Panc1 (cell line): ENCODE data around the gene FN3KRP. TPM values are rescaled to one million over a fixed set of nuclear protein-coding genes. Genes with fewer than 3 reads are reported as not detected.

Source experiments
- ATAC-seq: fragments of 200-7000 bp; cut with Tn5 transposase; 2 replicates; pipeline ENCODE4 v1.9.1; 2020; ENCODE audit warnings: mild to moderate bottlenecking, moderate library complexity
- Bru-seq: library from RNA; stranded (reverse); fragments of 400-500 nt; gene quantifications from one replicate; lab custom pipeline; 2021; lab: Mats Ljungman, UMichigan
- BruChase-seq, 2 experiments: library from RNA; stranded (reverse); fragments of 400-500 nt; gene quantifications; one replicate each; lab custom pipeline; 2021; lab: Mats Ljungman, UMichigan
- BruUV-seq: library from RNA; stranded (reverse); fragments of 400-500 nt; replicated peaks from 2 replicates; lab custom pipeline; 2021; lab: Mats Ljungman, UMichigan
- CTCF ChIA-PET: fragments of 300-600 bp; sonication (Branson Sonifier 250); formaldehyde crosslinking; loops from one replicate; lab custom pipeline; 2022; ENCODE audit warnings: antibody characterized with exemption; lab: Charles Lee
- POLR2A ChIA-PET: fragments of 300-600 bp; sonication (Branson Sonifier 250); formaldehyde crosslinking; loops from one replicate; lab custom pipeline; 2022; ENCODE audit warnings: antibody characterized with exemption; lab: Charles Lee
- DNase-seq: peaks from one replicate; pipeline ENCODE4 v3.0.0-alpha.2; 2010; ENCODE audit warnings: low read depth, low spot score
- H3K27ac ChIP-seq: 2 replicates; pipeline ENCODE4 v1.5.1; 2011; ENCODE audit warnings: mild to moderate bottlenecking, low read length, inconsistent platforms
- H3K27me3 ChIP-seq: fragments of 200-500 bp; sonication (Bioruptor generic); 2 replicates; pipeline ENCODE4 v1.6.0; 2014; ENCODE audit warnings: low read length, inconsistent platforms; ENCODE audit not compliant: control insufficient read depth, insufficient read depth
- H3K36me3 ChIP-seq: fragments of 200-500 bp; sonication (Bioruptor generic); 2 replicates; pipeline ENCODE4 v1.5.1; 2014; ENCODE audit warnings: inconsistent platforms, mild to moderate bottlenecking, low read length, moderate library complexity; ENCODE audit not compliant: control insufficient read depth, insufficient read depth
- H3K4me1 ChIP-seq: 2 replicates; pipeline ENCODE4 v1.5.1; 2011; ENCODE audit warnings: inconsistent platforms, mild to moderate bottlenecking, low read length, moderate library complexity; ENCODE audit not compliant: control insufficient read depth, insufficient read depth
- H3K4me3 ChIP-seq, 2 experiments: 2 replicates each; pipeline ENCODE4 v1.5.1; 2011 to 2012; ENCODE audit warnings: low read depth in 2 of 2, low read length in 2 of 2, mild to moderate bottlenecking in 2 of 2, inconsistent platforms in 1 of 2, moderate library complexity in 1 of 2
- H3K9me3 ChIP-seq: fragments of 200-500 bp; sonication (Bioruptor generic); 2 replicates; pipeline ENCODE4 v1.5.1; 2014; ENCODE audit warnings: low read depth, mild to moderate bottlenecking, inconsistent platforms, low read length, moderate library complexity; ENCODE audit not compliant: control insufficient read depth, insufficient read depth
- POLR2AphosphoS5 ChIP-seq: IDR thresholded peaks from 2 replicates; pipeline ENCODE4 v1.6.1; 2012; ENCODE audit warnings: mild to moderate bottlenecking, low read depth, low read length, moderate library complexity
- SIN3A ChIP-seq: IDR thresholded peaks from 2 replicates; pipeline ENCODE4 v1.6.1; 2012; ENCODE audit warnings: low read depth, mild to moderate bottlenecking, low read length, moderate library complexity, borderline replicate concordance; ENCODE audit not compliant: insufficient read depth
- TCF7L2 ChIP-seq: IDR thresholded peaks from 2 replicates; pipeline ENCODE4 v1.6.1; 2011; ENCODE audit warnings: mild to moderate bottlenecking, low read depth, low read length, inconsistent platforms
- in situ Hi-C: cut with HindIII; loops from 2 replicates; pipeline ENCODE4 v1.10.0; 2016; ENCODE audit warnings: low sequenced_read_pairs, low pct_unique_long_range_greater_than_20kb
- intact Hi-C: fragments of 100-400 bp; cut with micrococcal nuclease; formaldehyde crosslinking; loops from one replicate; pipeline ENCODE4 v1.10.0; 2022; ENCODE audit not compliant: unreplicated experiment
- long read RNA-seq: library from polyadenylated mRNA; unstranded; transcript quantifications from one replicate; pipeline ENCODE4 v2.0.0, GENCODE V29; 2021; ENCODE audit not compliant: unreplicated experiment
- polyA plus RNA-seq: library from polyadenylated mRNA; unstranded; fragments of >200 nt; gene quantifications from one replicate; pipeline ENCODE4 v1.2.1, GENCODE V29; 2012; ENCODE audit warnings: missing spikeins; ENCODE audit not compliant: insufficient read length
- total RNA-seq: library from RNA; stranded (reverse); gene quantifications from one replicate; pipeline ENCODE4 v1.2.1, GENCODE V29; 2021; ENCODE audit not compliant: unreplicated experiment
- TF ChIP-seq, protein P1 (sequence below), 2 experiments: IDR thresholded peaks; 2 replicates each; pipeline ENCODE4 v1.6.1; 2011 to 2012; ENCODE audit warnings: low read depth in 2 of 2, control low read depth in 1 of 2, low read length in 1 of 2, mild to moderate bottlenecking in 1 of 2, moderate library complexity in 1 of 2; ENCODE audit not compliant: insufficient read depth in 1 of 2
- TF ChIP-seq, protein P2 (sequence below): fragments of 450-650 bp; IDR thresholded peaks from 2 replicates; pipeline ENCODE4 v1.5.1; 2017; ENCODE audit warnings: mild to moderate bottlenecking

The FN3KRP gene, protein sequence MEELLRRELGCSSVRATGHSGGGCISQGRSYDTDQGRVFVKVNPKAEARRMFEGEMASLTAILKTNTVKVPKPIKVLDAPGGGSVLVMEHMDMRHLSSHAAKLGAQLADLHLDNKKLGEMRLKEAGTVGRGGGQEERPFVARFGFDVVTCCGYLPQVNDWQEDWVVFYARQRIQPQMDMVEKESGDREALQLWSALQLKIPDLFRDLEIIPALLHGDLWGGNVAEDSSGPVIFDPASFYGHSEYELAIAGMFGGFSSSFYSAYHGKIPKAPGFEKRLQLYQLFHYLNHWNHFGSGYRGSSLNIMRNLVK
- total RNA-seq, result 41.0 TPM
- polyA plus RNA-seq, result 52.8 TPM
- Bru-seq, nascent RNA, result percentile 70 among the genes with signal in this experiment
- percentile 82 among the genes with signal in this experiment for BruChase-seq, experiment 1, labeled RNA remaining after a 2-hour chase
- BruChase-seq, experiment 2, labeled RNA remaining after a 6-hour chase, result percentile 87 among the genes with signal in this experiment
- long read RNA-seq, transcript FN3KRP-201 (6 exons, 1,849 nt), result major isoform, 143 of 171 reads
- long read RNA-seq, partial matches to known transcripts, result 4 of 171 reads
- long read RNA-seq, other reads (novel, unspliced or antisense), result 19 of 171 reads

DNA sequence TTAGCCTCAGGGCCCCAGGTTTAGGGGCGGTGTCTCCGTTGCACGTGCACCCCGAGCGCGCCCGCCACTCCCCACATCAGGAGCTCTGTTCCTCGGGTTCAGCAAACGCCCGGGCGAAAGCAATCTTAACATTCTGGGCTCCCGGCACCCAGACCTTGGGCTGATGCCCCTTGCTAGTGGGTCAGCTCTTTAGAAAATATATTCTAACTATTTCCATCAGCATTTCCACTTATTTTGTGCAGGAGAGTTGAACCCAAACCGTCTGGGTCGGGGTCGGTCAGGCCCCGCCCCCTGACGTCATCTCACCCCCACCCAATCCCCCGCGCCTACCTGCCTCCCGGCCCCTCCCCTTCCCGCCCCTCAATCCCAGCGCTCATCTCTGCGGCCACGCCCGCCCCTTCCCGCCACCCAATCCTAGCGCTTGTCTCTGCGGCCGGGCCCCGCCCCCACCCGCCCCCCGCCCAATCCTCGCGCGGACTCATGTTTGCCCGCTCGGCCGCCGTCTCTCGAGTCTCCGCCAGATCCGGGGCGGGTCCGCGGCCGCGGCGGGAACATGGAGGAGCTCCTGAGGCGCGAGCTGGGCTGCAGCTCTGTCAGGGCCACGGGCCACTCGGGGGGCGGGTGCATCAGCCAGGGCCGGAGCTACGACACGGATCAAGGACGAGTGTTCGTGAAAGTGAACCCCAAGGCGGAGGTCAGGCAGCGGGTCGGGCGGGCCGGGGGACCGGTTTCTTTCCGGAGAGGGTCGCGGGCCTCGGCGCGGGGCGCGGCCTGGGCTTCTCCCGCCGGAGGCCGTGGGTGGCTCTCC is at the start of gene FN3KRP:
TSS of gene FN3KRP (plus strand) at position 504 of the 808 bp plus-strand sequence. CDS start at position 554, 50 bp downstream.
- Histone ChIP-seq H3K9me3 (no peaks in the 10 kb centered on the region), H3K4me1 (peaks cover 3% of the 10 kb centered on the region; the same call in 1 of the 2 replicates), H3K27me3 (no peaks in the 10 kb centered on the region), H3K36me3 (no peaks in the 10 kb centered on the region), H3K27ac (peak within 1 kb of the TSS; percentile 74), H3K4me3 (peak within 1 kb of the TSS; percentile 79 to 91)
- intact Hi-C loops (no loop called here), in situ Hi-C loops (no loop called here)
- TF ChIP-seq TCF7L2 (no peak), POLR2AphosphoS5 (peak; percentile 83), SIN3A (peak; percentile 92; the same call in 1 of the 2 replicates)
- TF ChIP-seq, protein P1, sequence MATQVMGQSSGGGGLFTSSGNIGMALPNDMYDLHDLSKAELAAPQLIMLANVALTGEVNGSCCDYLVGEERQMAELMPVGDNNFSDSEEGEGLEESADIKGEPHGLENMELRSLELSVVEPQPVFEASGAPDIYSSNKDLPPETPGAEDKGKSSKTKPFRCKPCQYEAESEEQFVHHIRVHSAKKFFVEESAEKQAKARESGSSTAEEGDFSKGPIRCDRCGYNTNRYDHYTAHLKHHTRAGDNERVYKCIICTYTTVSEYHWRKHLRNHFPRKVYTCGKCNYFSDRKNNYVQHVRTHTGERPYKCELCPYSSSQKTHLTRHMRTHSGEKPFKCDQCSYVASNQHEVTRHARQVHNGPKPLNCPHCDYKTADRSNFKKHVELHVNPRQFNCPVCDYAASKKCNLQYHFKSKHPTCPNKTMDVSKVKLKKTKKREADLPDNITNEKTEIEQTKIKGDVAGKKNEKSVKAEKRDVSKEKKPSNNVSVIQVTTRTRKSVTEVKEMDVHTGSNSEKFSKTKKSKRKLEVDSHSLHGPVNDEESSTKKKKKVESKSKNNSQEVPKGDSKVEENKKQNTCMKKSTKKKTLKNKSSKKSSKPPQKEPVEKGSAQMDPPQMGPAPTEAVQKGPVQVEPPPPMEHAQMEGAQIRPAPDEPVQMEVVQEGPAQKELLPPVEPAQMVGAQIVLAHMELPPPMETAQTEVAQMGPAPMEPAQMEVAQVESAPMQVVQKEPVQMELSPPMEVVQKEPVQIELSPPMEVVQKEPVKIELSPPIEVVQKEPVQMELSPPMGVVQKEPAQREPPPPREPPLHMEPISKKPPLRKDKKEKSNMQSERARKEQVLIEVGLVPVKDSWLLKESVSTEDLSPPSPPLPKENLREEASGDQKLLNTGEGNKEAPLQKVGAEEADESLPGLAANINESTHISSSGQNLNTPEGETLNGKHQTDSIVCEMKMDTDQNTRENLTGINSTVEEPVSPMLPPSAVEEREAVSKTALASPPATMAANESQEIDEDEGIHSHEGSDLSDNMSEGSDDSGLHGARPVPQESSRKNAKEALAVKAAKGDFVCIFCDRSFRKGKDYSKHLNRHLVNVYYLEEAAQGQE (IDR thresholded peaks at IDR 0.05; ENCODE audit: insufficient read depth in 1 of 2, low read depth in 2 of 2, low read length in 1 of 2), result 0 out of 4 replicates have a peak, but pooled peaks of 1 of the 2 experiments have one; percentile 35
- DNase-seq, result peak; percentile 55
- CTCF ChIA-PET, result interaction anchor here (0.8 kb wide), 1 partner anchor 49 kb away, joined by 11 read pairs; no protein-coding TSS in a partner anchor
- BruUV-seq, result no TSS peak
- peak; percentile 93 for ATAC-seq
- POLR2A ChIA-PET, result interaction anchor here (0.6 kb wide), 1 partner anchor 65 kb away, joined by 5 read pairs; no protein-coding TSS in a partner anchor

DNA sequence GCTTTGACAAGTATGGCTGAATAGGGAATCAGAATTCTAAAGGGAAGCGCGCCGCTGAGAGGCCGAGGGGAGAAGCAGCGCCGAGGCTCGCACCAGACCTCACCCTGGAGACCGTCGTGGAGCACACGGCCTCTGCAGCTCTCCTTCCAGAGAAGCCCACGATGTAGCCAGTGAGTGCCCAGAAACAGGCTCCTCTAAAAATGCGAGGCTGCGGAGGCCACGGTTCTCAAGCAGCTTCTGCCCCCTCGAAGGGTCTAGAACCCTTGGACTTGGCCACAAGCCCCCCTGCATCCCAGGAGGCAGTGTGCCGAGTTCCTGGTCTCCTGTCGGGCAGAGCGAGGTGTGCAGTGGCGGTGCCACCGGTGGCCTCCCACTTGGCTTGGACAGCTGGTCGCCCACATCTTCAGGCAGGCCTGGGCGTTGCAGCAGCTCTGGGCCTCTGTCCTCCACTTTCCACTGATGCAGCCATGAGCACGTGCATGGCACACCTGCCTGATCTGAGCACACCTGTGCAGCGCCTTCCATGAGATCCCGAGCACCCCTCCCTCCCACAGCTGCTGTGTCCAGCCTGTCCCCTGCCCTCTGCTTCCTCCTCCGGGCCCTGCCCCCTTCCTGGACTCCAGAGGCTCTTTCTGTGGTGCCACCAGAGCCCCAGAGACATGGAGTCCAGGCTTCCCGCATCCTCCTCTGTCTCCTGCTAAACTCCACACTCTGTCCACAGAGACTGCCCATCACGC is 49.4 kb upstream of the FN3KRP start:
- ChIA-PET POLR2A (no interaction called here), CTCF (no interaction called here)
- Histone ChIP-seq H3K9me3 (no peaks in the 10 kb centered on the region), H3K27ac (no peak overlapping the region), H3K4me3 (no peak overlapping the region), H3K4me1 (no peaks in the 10 kb centered on the region), H3K27me3 (no peaks in the 10 kb centered on the region), H3K36me3 (no peaks in the 10 kb centered on the region)
- ATAC-seq, result no peak
- TF ChIP-seq TCF7L2 (no peak), POLR2AphosphoS5 (no peak), SIN3A (no peak)
- TF ChIP-seq, protein P2, sequence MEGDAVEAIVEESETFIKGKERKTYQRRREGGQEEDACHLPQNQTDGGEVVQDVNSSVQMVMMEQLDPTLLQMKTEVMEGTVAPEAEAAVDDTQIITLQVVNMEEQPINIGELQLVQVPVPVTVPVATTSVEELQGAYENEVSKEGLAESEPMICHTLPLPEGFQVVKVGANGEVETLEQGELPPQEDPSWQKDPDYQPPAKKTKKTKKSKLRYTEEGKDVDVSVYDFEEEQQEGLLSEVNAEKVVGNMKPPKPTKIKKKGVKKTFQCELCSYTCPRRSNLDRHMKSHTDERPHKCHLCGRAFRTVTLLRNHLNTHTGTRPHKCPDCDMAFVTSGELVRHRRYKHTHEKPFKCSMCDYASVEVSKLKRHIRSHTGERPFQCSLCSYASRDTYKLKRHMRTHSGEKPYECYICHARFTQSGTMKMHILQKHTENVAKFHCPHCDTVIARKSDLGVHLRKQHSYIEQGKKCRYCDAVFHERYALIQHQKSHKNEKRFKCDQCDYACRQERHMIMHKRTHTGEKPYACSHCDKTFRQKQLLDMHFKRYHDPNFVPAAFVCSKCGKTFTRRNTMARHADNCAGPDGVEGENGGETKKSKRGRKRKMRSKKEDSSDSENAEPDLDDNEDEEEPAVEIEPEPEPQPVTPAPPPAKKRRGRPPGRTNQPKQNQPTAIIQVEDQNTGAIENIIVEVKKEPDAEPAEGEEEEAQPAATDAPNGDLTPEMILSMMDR, result no peak
- TF ChIP-seq, protein P1 (IDR thresholded peaks at IDR 0.05; ENCODE audit: insufficient read depth in 1 of 2, low read depth in 2 of 2, low read length in 1 of 2), result no peak
- in situ Hi-C loops, result no loop called here
- intact Hi-C loops, result loop anchor here (5.0 kb wide), 1 partner anchor 110 kb away; no protein-coding TSS in a partner anchor
- no TSS peak for BruUV-seq
- no peak for DNase-seq
